Central memory CD8-positive, alpha-beta T cell (primary cell): Measurements from ENCODE around the gene ARHGAP10.

Experiments used
- ATAC-seq: fragments of 150-1000 bp; cut with Tn5 transposase; replicated peaks from 2 replicates; pipeline ENCODE4 v1.10.0; 2022; ENCODE audit warnings: mild to moderate bottlenecking, moderate FRiP score, moderate number of reproducible peaks; ENCODE audit not compliant: poor library complexity, severe bottlenecking; ENCODE audit errors: extremely low read depth
- DNase-seq, 2 donors: peaks; one replicate each; pipeline ENCODE4 v3.0.0; 2021; ENCODE audit warnings: low spot score in 2 of 2
- H3K27ac Mint-ChIP-seq: one replicate; pipeline ENCODE4 v1.8.0; 2022; ENCODE audit warnings: low read depth, mild to moderate bottlenecking, moderate library complexity, mixed read lengths
- H3K27me3 Mint-ChIP-seq: one replicate; pipeline ENCODE4 v1.8.0; 2022; ENCODE audit warnings: mixed read lengths
- H3K36me3 Mint-ChIP-seq: one replicate; pipeline ENCODE4 v1.8.0; 2022; ENCODE audit warnings: mild to moderate bottlenecking, moderate library complexity, mixed read lengths; ENCODE audit not compliant: insufficient read depth
- H3K4me1 Mint-ChIP-seq: one replicate; pipeline ENCODE4 v1.8.0; 2022; ENCODE audit warnings: mixed read lengths
- H3K4me3 Mint-ChIP-seq: one replicate; pipeline ENCODE4 v1.8.0; 2022; ENCODE audit warnings: mild to moderate bottlenecking, moderate library complexity, mixed read lengths
- H3K9me3 Mint-ChIP-seq: one replicate; pipeline ENCODE4 v1.8.0; 2022; ENCODE audit warnings: mixed read lengths

Gene ARHGAP10

GRCh38 chr4:147950261-147950660 lies 218.4 kb downstream of the ARHGAP10 start:
- no peaks in the 10 kb centered on the region for H3K9me3 Mint-ChIP-seq
- H3K27me3 Mint-ChIP-seq, result no peaks in the 10 kb centered on the region
- ATAC-seq (no peak), DNase-seq (no peak)
- peaks cover 2% of the 10 kb centered on the region for H3K4me1 Mint-ChIP-seq
- peaks cover 9% of the 10 kb centered on the region for H3K36me3 Mint-ChIP-seq
- no peak overlapping the region for H3K4me3 Mint-ChIP-seq
- H3K27ac Mint-ChIP-seq, result no peak overlapping the region

GRCh38 chr4:147950841-147951240 lies 219.0 kb downstream of the ARHGAP10 start:
- DNase-seq (no peak), ATAC-seq (no peak)
- H3K4me3 Mint-ChIP-seq, result no peak overlapping the region
- H3K9me3 Mint-ChIP-seq, result no peaks in the 10 kb centered on the region
- H3K27me3 Mint-ChIP-seq, result no peaks in the 10 kb centered on the region
- peaks cover 9% of the 10 kb centered on the region for H3K36me3 Mint-ChIP-seq
- H3K4me1 Mint-ChIP-seq, result no peaks in the 10 kb centered on the region
- no peak overlapping the region for H3K27ac Mint-ChIP-seq

- Mint-ChIP-seq H3K4me1 (no peaks in the 10 kb centered on the region), H3K4me3 (no peak overlapping the region), H3K27me3 (no peaks in the 10 kb centered on the region), H3K9me3 (no peaks in the 10 kb centered on the region), H3K36me3 (peaks cover 3% of the 10 kb centered on the region), H3K27ac (no peak overlapping the region)
- ATAC-seq (no peak), DNase-seq (no peak)
Observed at GRCh38 chr4:147954850-147955249, 223.0 kb downstream of the ARHGAP10 start.

GRCh38 chr4:147955827-147956558 lies 224.1 kb downstream of the ARHGAP10 start:
- Mint-ChIP-seq H3K4me1 (no peaks in the 10 kb centered on the region), H3K9me3 (no peaks in the 10 kb centered on the region), H3K27me3 (no peaks in the 10 kb centered on the region), H3K36me3 (no peaks in the 10 kb centered on the region), H3K27ac (no peak overlapping the region), H3K4me3 (no peak overlapping the region)
- ATAC-seq (no peak), DNase-seq (no peak)

GRCh38 chr4:147957446-147957845 lies 225.6 kb downstream of the ARHGAP10 start:
- ATAC-seq (no peak), DNase-seq (no peak)
- no peaks in the 10 kb centered on the region for H3K36me3 Mint-ChIP-seq
- no peaks in the 10 kb centered on the region for H3K9me3 Mint-ChIP-seq
- no peaks in the 10 kb centered on the region for H3K27me3 Mint-ChIP-seq
- H3K27ac Mint-ChIP-seq, result no peak overlapping the region
- H3K4me1 Mint-ChIP-seq, result no peaks in the 10 kb centered on the region
- no peak overlapping the region for H3K4me3 Mint-ChIP-seq

GRCh38 chr4:147958057-147958456 lies 226.2 kb downstream of the ARHGAP10 start:
- no peaks in the 10 kb centered on the region for H3K36me3 Mint-ChIP-seq
- H3K27ac Mint-ChIP-seq, result no peak overlapping the region
- no peaks in the 10 kb centered on the region for H3K4me1 Mint-ChIP-seq
- H3K9me3 Mint-ChIP-seq, result no peaks in the 10 kb centered on the region
- no peak for ATAC-seq
- H3K4me3 Mint-ChIP-seq, result no peak overlapping the region
- no peaks in the 10 kb centered on the region for H3K27me3 Mint-ChIP-seq
- no peak for DNase-seq

GRCh38 chr4:147958489-147959065 lies 226.7 kb downstream of the ARHGAP10 start:
- ATAC-seq, result no peak
- DNase-seq, result no peak
- Mint-ChIP-seq H3K36me3 (no peaks in the 10 kb centered on the region), H3K27me3 (no peaks in the 10 kb centered on the region), H3K4me1 (no peaks in the 10 kb centered on the region), H3K27ac (no peak overlapping the region), H3K9me3 (no peaks in the 10 kb centered on the region), H3K4me3 (no peak overlapping the region)

- Mint-ChIP-seq H3K4me1 (no peaks in the 10 kb centered on the region), H3K9me3 (no peaks in the 10 kb centered on the region), H3K36me3 (peaks cover 3% of the 10 kb centered on the region), H3K27ac (no peak overlapping the region), H3K4me3 (no peak overlapping the region), H3K27me3 (no peaks in the 10 kb centered on the region)
- ATAC-seq, result no peak
- DNase-seq, result no peak
Observed at GRCh38 chr4:147960971-147961370, 229.1 kb downstream of the ARHGAP10 start.

- Mint-ChIP-seq H3K27ac (no peak overlapping the region), H3K4me1 (no peaks in the 10 kb centered on the region), H3K9me3 (no peaks in the 10 kb centered on the region), H3K4me3 (no peak overlapping the region), H3K36me3 (peaks cover 3% of the 10 kb centered on the region), H3K27me3 (no peaks in the 10 kb centered on the region)
- DNase-seq (no peak), ATAC-seq (no peak)
Observed at GRCh38 chr4:147963839-147964238, 232.0 kb downstream of the ARHGAP10 start.

- Mint-ChIP-seq H3K36me3 (peaks cover 3% of the 10 kb centered on the region), H3K27me3 (no peaks in the 10 kb centered on the region), H3K9me3 (no peaks in the 10 kb centered on the region), H3K4me3 (no peak overlapping the region), H3K4me1 (no peaks in the 10 kb centered on the region), H3K27ac (peak overlapping the region; percentile 0)
- no peak for ATAC-seq
- DNase-seq, result no peak
Observed at GRCh38 chr4:147964266-147964880, 232.5 kb downstream of the ARHGAP10 start.

GRCh38 chr4:147965056-147965455 lies 233.2 kb downstream of the ARHGAP10 start:
- Mint-ChIP-seq H3K27ac (no peak overlapping the region), H3K27me3 (no peaks in the 10 kb centered on the region), H3K9me3 (no peaks in the 10 kb centered on the region), H3K4me1 (no peaks in the 10 kb centered on the region), H3K4me3 (no peak overlapping the region), H3K36me3 (peaks cover 3% of the 10 kb centered on the region)
- DNase-seq (no peak), ATAC-seq (no peak)

- Mint-ChIP-seq H3K4me1 (no peaks in the 10 kb centered on the region), H3K9me3 (no peaks in the 10 kb centered on the region), H3K27me3 (no peaks in the 10 kb centered on the region), H3K36me3 (peaks cover 3% of the 10 kb centered on the region), H3K27ac (no peak overlapping the region), H3K4me3 (no peak overlapping the region)
- no peak for ATAC-seq
- DNase-seq, result no peak
Observed at GRCh38 chr4:147965873-147966272, 234.0 kb downstream of the ARHGAP10 start.

- Mint-ChIP-seq H3K9me3 (no peaks in the 10 kb centered on the region), H3K27me3 (no peaks in the 10 kb centered on the region), H3K4me1 (no peaks in the 10 kb centered on the region), H3K27ac (no peak overlapping the region), H3K4me3 (no peak overlapping the region), H3K36me3 (peaks cover 3% of the 10 kb centered on the region)
- ATAC-seq (no peak), DNase-seq (no peak)
Observed at GRCh38 chr4:147968641-147969040, 236.8 kb downstream of the ARHGAP10 start.
